Parathyroid adenoma (tissue), 2 donors: ENCODE data around the gene FST.
A peak's percentile ranks its signal among the peaks of the same experiment; 100 is the strongest.

ENCODE experiments used
- H2AFZ ChIP-seq: fragments of 300-600 bp; sonication (generic); one replicate; pipeline ENCODE4 v1.7.0; 2017; ENCODE audit warnings: antibody characterized with exemption, mild to moderate bottlenecking
- H3K27ac ChIP-seq: fragments of 300-600 bp; sonication (generic); one replicate; pipeline ENCODE4 v1.7.0; 2017
- H3K27me3 ChIP-seq: fragments of 300-600 bp; sonication (generic); one replicate; pipeline ENCODE4 v1.7.0; 2017; ENCODE audit warnings: low read length; ENCODE audit not compliant: control insufficient read depth, insufficient read depth
- H3K36me3 ChIP-seq: fragments of 300-600 bp; sonication (generic); one replicate; pipeline ENCODE4 v1.7.0; 2017; ENCODE audit warnings: low read length; ENCODE audit not compliant: control insufficient read depth, insufficient read depth
- H3K4me1 ChIP-seq: fragments of 300-600 bp; sonication (generic); one replicate; pipeline ENCODE4 v1.7.0; 2017; ENCODE audit warnings: control low read depth
- H3K4me2 ChIP-seq: fragments of 300-600 bp; sonication (generic); one replicate; pipeline ENCODE4 v1.7.0; 2017; ENCODE audit warnings: low read length
- H3K4me3 ChIP-seq: fragments of 300-600 bp; sonication (generic); one replicate; pipeline ENCODE4 v1.7.0; 2017; ENCODE audit warnings: low read depth, low read length
- H3K79me2 ChIP-seq: fragments of 300-600 bp; sonication (generic); one replicate; pipeline ENCODE4 v1.7.0; 2017; ENCODE audit warnings: control low read depth
- H3K9ac ChIP-seq: fragments of 300-600 bp; sonication (generic); one replicate; pipeline ENCODE4 v1.7.0; 2017; ENCODE audit warnings: mild to moderate bottlenecking
- H3K9me3 ChIP-seq: fragments of 300-600 bp; sonication (generic); one replicate; pipeline ENCODE4 v1.7.0; 2017; ENCODE audit warnings: low read length; ENCODE audit not compliant: control insufficient read depth
- CTCF ChIP-seq: fragments of 300-600 bp; sonication (generic); IDR thresholded peaks from one replicate; pipeline ENCODE4 v1.7.0; 2017; ENCODE audit warnings: antibody characterized with exemption, mild to moderate bottlenecking
- donor health status: primary hyperparathyroidism.

Gene FST, protein sequence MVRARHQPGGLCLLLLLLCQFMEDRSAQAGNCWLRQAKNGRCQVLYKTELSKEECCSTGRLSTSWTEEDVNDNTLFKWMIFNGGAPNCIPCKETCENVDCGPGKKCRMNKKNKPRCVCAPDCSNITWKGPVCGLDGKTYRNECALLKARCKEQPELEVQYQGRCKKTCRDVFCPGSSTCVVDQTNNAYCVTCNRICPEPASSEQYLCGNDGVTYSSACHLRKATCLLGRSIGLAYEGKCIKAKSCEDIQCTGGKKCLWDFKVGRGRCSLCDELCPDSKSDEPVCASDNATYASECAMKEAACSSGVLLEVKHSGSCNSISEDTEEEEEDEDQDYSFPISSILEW

DNA sequence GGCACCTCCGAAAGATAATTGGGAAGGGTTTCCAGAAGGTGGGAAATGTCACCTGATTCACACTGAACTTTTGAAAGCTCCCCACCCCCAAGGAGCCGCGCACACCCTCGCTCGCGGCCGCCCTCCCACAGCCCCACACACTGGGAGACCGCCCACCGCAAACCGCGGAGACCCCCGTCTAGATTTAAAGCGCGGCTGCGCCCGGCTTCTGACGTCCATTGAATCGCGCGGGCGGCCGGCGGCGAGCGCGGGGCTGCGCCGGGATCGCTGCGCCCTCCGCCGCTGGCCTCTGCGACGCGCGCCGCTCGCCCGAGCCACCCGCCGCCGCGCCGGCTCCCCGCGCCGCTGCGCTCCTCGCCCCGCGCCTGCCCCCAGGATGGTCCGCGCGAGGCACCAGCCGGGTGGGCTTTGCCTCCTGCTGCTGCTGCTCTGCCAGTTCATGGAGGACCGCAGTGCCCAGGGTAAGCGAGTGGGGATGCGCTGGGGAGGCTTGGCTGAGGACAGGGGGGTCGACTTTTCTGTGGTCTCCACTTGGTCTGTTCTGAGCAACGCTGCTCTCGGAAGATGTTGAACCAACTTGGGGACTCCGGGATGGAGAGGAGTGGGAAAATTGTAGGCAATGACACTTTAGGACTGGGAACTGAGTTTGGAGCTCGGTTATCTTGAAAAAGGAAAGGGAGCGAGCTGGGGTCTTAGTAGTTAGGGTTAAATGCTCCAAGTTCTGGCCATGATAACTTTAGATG, at the start of gene FST:
Gene FST, plus strand, starts transcription at position 214 of the 743 bp plus-strand sequence. Its CDS starts 163 bp downstream, at position 377.
- no peaks in the 10 kb centered on the region for H3K27me3 ChIP-seq
- peak within 1 kb of the TSS; percentile 78 for H2AFZ ChIP-seq
- no peaks in the 10 kb centered on the region for H3K4me1 ChIP-seq
- H3K9ac ChIP-seq: no peak within 1 kb of the TSS
- TF ChIP-seq CTCF: no peak
- peak within 1 kb of the TSS; percentile 71 for H3K4me3 ChIP-seq
- peak within 1 kb of the TSS; percentile 86 for H3K4me2 ChIP-seq
- no peaks in the 10 kb centered on the region for H3K36me3 ChIP-seq
- no peaks in the 10 kb centered on the region for H3K79me2 ChIP-seq
- no peaks in the 10 kb centered on the region for H3K9me3 ChIP-seq
- no peak within 1 kb of the TSS for H3K27ac ChIP-seq

DNA sequence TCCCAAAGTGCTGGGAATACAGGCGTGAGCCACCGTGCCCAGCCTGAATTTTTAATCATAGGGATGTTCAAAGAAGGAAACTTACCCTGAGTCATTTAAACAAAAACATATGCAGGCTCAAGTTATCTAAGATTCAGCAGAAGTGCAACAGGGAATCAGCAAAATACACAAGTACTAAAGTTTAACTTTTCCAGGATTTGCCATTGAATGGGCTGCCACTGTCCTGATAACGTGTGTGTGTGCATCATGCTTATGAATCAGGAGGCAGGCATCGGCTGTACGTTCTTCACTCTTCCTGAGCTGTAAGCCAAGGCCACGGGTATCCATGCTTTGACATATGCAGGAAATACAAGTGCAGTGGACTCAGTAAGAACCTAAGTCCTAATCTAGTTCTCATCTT, 48.8 kb upstream of the FST start:
- Histone ChIP-seq H3K27me3 (no peaks in the 10 kb centered on the region), H3K36me3 (no peaks in the 10 kb centered on the region), H2AFZ (no peak overlapping the region), H3K9me3 (no peaks in the 10 kb centered on the region), H3K4me1 (peaks cover 2% of the 10 kb centered on the region), H3K79me2 (no peaks in the 10 kb centered on the region), H3K27ac (no peak overlapping the region), H3K9ac (no peak overlapping the region), H3K4me3 (no peak overlapping the region), H3K4me2 (no peak overlapping the region)
- TF ChIP-seq CTCF: no peak

GRCh38 chr5:53433026-53433425, 47.4 kb upstream of the FST start:
- Histone ChIP-seq H3K27ac (no peak overlapping the region), H3K9ac (no peak overlapping the region), H3K27me3 (no peaks in the 10 kb centered on the region), H3K79me2 (no peaks in the 10 kb centered on the region), H2AFZ (peak overlapping the region; percentile 4), H3K36me3 (no peaks in the 10 kb centered on the region), H3K9me3 (no peaks in the 10 kb centered on the region), H3K4me1 (no peaks in the 10 kb centered on the region), H3K4me2 (no peak overlapping the region), H3K4me3 (no peak overlapping the region)
- no peak for TF ChIP-seq CTCF

- no peak overlapping the region for H3K4me3 ChIP-seq
- H3K79me2 ChIP-seq: no peaks in the 10 kb centered on the region
- TF ChIP-seq CTCF: no peak
- H3K36me3 ChIP-seq: no peaks in the 10 kb centered on the region
- no peak overlapping the region for H3K27ac ChIP-seq
- H3K9me3 ChIP-seq: no peaks in the 10 kb centered on the region
- no peak overlapping the region for H2AFZ ChIP-seq
- H3K27me3 ChIP-seq: no peaks in the 10 kb centered on the region
- no peaks in the 10 kb centered on the region for H3K4me1 ChIP-seq
- no peak overlapping the region for H3K4me2 ChIP-seq
- H3K9ac ChIP-seq: no peak overlapping the region
Measured at GRCh38 chr5:53434541-53434940, 45.9 kb upstream of the FST start.
